SH-SY5Y (cell line): ENCODE data around the gene PREX1.

Experiments used
- GATA2 ChIP-seq: IDR thresholded peaks from 2 replicates; pipeline ENCODE4 v1.6.1; 2011; ENCODE audit warnings: mild to moderate bottlenecking, low read depth, low read length
- GATA3 ChIP-seq: IDR thresholded peaks from 2 replicates; pipeline ENCODE4 v1.6.1; 2011; ENCODE audit warnings: low read depth, mild to moderate bottlenecking, low read length, moderate library complexity

DNA sequence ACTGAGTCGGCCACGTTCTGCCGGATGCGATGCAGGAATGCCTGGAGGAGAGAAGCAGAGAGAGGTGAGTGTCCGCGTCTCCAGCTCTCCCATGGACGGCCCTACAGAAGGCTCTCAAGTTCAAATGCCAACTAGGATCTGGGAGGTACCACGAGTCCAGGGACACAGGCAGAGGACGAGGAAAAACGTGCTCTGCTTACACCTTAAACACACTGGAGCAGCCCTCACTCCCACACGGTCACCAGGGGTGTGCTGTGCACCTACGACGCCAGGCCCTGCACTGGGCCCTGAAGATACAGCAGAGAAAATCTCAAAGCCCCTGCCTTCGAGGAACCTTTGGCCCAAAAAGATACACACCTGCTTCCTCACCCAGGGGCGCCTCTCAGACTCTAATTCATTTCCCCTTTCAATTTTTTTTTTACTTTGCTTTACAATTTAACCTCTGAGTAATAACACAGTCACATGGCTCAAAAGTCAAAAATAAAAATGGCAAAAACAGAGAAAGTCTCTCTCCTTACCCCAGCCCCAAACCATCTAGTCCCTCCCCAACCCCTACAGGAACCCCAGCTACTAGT is 79.9 kb downstream of the PREX1 start:
- no peak for TF ChIP-seq GATA2
- TF ChIP-seq GATA3, result no peak
